OCI-LY7 (cell line): ENCODE measurements around the gene SERPINI1. TPM values are rescaled to one million over a fixed set of nuclear protein-coding genes. Genes with fewer than 3 reads are reported as not detected.

Experiments
- BruUV-seq: library from RNA; stranded (reverse); fragments of 400-500 nt; replicated peaks from 2 replicates; lab custom pipeline; 2021; lab: Mats Ljungman, UMichigan
- CTCF ChIA-PET: fragments of 300-600 bp; sonication (Branson Sonifier 250); formaldehyde crosslinking; loops from one replicate; lab custom pipeline; 2022; ENCODE audit warnings: antibody characterized with exemption; ENCODE audit not compliant: unreplicated experiment; lab: Charles Lee
- POLR2A ChIA-PET: fragments of 300-600 bp; sonication (Branson Sonifier 250); formaldehyde crosslinking; loops from one replicate; lab custom pipeline; 2022; ENCODE audit warnings: antibody characterized with exemption; lab: Charles Lee
- DNase-seq: peaks from one replicate; pipeline ENCODE4 v3.0.0-alpha.2; 2015; ENCODE audit warnings: low spot score
- H2AFZ ChIP-seq: fragments of 200-600 bp; sonication (generic), shearing (Covaris generic); 2 replicates; pipeline ENCODE4 v1.6.1; 2014; ENCODE audit warnings: mild to moderate bottlenecking, antibody characterized with exemption, low read length, moderate library complexity
- H3K27ac ChIP-seq: fragments of 200-600 bp; sonication (generic); 2 replicates; pipeline ENCODE4 v1.5.1; 2014; ENCODE audit warnings: mixed run types, low read depth, mild to moderate bottlenecking, moderate library complexity, low read length, inconsistent platforms; ENCODE audit not compliant: poor library complexity, severe bottlenecking
- H3K36me3 ChIP-seq: fragments of 200-600 bp; sonication (generic); 2 replicates; pipeline ENCODE4 v1.6.1; 2014; ENCODE audit warnings: mild to moderate bottlenecking, antibody characterized with exemption, low read length, moderate library complexity, mixed read lengths; ENCODE audit not compliant: insufficient read depth
- H3K4me1 ChIP-seq: fragments of 200-600 bp; sonication (generic); 2 replicates; pipeline ENCODE4 v1.5.1; 2014; ENCODE audit warnings: mild to moderate bottlenecking, low read length; ENCODE audit not compliant: insufficient read depth, poor library complexity, severe bottlenecking
- H3K4me2 ChIP-seq: fragments of 200-600 bp; sonication (generic); 2 replicates; pipeline ENCODE4 v1.6.1; 2014; ENCODE audit warnings: mild to moderate bottlenecking, low read length
- H3K4me3 ChIP-seq: fragments of 200-600 bp; sonication (generic); 2 replicates; pipeline ENCODE4 v1.5.1; 2014; ENCODE audit warnings: mild to moderate bottlenecking, low read depth, low read length; ENCODE audit not compliant: poor library complexity, severe bottlenecking
- H3K79me2 ChIP-seq: fragments of 200-600 bp; sonication (generic); 2 replicates; pipeline ENCODE4 v1.6.1; 2016; ENCODE audit warnings: low read depth, mild to moderate bottlenecking, low read length, moderate library complexity, mixed read lengths; ENCODE audit not compliant: insufficient read depth
- H3K9me2 ChIP-seq: fragments of 200-600 bp; sonication (generic); 2 replicates; pipeline ENCODE4 v1.6.1; 2016; ENCODE audit warnings: mild to moderate bottlenecking, low read length, mixed read lengths; ENCODE audit not compliant: insufficient read depth
- H3K9me3 ChIP-seq: fragments of 200-600 bp; sonication (generic); 2 replicates; pipeline ENCODE4 v1.6.1; 2014; ENCODE audit warnings: mild to moderate bottlenecking, mixed run types, low read length, mixed read lengths
- H4K20me1 ChIP-seq: fragments of 200-600 bp; sonication (generic); 2 replicates; pipeline ENCODE4 v1.6.1; 2014; ENCODE audit warnings: mild to moderate bottlenecking, antibody characterized with exemption, low read length, moderate library complexity, mixed read lengths; ENCODE audit not compliant: insufficient read depth
- EZH2phosphoT487 ChIP-seq: fragments of 200-600 bp; sonication (generic); IDR thresholded peaks from 2 replicates; pipeline ENCODE4 v1.6.1; 2018; ENCODE audit warnings: low read depth, borderline replicate concordance, mild to moderate bottlenecking, mixed run types, antibody characterized with exemption, low read length, moderate library complexity, mixed read lengths
- intact Hi-C: fragments of 100-400 bp; cut with micrococcal nuclease; formaldehyde crosslinking; loops from one replicate; pipeline ENCODE4 v1.10.0; 2022; ENCODE audit not compliant: unreplicated experiment
- total RNA-seq, 2 experiments: library from RNA; depleted of rRNA in 1 of 2; stranded (reverse); fragments of >200 nt in 1 of 2; shearing (Covaris generic) in 1 of 2; gene quantifications; 2 replicates each; pipeline ENCODE4 v1.2.3, GENCODE V29; 2014 to 2022
- TF ChIP-seq, protein P1 (sequence below): fragments of 200-600 bp; sonication (generic); conservative IDR thresholded peaks from 2 replicates; pipeline ENCODE4 v1.5.1; 2014; ENCODE audit warnings: mild to moderate bottlenecking, antibody characterized with exemption, low read length, moderate library complexity, mixed read lengths

Gene SERPINI1
- total RNA-seq, 2 experiments from 2014 or later: 9.0 to 12.9 TPM

DNA sequence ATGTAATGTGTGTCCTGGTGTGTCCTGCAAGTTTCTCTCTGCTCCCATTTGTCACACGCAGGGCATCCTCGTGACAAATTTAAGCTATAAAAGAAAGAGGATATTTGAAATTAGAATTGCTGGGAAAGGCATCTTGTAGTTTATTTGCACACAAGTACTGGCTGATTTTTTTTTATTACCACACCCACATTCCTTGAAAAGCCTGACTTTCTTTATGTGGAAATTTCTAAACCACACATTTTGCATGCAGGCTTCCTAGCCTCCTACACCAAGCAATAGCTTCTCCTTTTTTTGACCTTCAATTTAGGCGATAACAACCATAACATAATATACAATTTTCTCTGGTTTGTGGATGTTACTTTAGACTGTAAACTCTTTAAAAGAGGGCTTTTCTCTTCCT lies 126.1 kb downstream of the SERPINI1 start:
- no peaks in the 10 kb centered on the region for H3K9me3 ChIP-seq
- no peaks in the 10 kb centered on the region for H3K79me2 ChIP-seq
- no TSS peak for BruUV-seq
- H3K4me2 ChIP-seq: peak overlapping the region; percentile 44
- H3K27ac ChIP-seq: no peak overlapping the region
- intact Hi-C loops: no loop called here
- H3K4me3 ChIP-seq: no peak overlapping the region
- CTCF ChIA-PET: interaction anchor here (0.6 kb wide), 1 partner anchor 20 kb away, joined by 3 read pairs; no protein-coding TSS in a partner anchor
- no peak for DNase-seq
- H3K36me3 ChIP-seq: no peaks in the 10 kb centered on the region
- TF ChIP-seq, protein P1, sequence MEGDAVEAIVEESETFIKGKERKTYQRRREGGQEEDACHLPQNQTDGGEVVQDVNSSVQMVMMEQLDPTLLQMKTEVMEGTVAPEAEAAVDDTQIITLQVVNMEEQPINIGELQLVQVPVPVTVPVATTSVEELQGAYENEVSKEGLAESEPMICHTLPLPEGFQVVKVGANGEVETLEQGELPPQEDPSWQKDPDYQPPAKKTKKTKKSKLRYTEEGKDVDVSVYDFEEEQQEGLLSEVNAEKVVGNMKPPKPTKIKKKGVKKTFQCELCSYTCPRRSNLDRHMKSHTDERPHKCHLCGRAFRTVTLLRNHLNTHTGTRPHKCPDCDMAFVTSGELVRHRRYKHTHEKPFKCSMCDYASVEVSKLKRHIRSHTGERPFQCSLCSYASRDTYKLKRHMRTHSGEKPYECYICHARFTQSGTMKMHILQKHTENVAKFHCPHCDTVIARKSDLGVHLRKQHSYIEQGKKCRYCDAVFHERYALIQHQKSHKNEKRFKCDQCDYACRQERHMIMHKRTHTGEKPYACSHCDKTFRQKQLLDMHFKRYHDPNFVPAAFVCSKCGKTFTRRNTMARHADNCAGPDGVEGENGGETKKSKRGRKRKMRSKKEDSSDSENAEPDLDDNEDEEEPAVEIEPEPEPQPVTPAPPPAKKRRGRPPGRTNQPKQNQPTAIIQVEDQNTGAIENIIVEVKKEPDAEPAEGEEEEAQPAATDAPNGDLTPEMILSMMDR: no peak
- TF ChIP-seq EZH2phosphoT487: no peak
- no peaks in the 10 kb centered on the region for H3K9me2 ChIP-seq
- POLR2A ChIA-PET: interaction anchor here (0.6 to 1.9 kb wide), 5 partner anchors 9 to 121 kb away, joined by 3 to 9 read pairs (median 4); no protein-coding TSS in a partner anchor
- H4K20me1 ChIP-seq: no peaks in the 10 kb centered on the region
- H3K4me1 ChIP-seq: peaks cover 30% of the 10 kb centered on the region
- H2AFZ ChIP-seq: no peak overlapping the region

DNA sequence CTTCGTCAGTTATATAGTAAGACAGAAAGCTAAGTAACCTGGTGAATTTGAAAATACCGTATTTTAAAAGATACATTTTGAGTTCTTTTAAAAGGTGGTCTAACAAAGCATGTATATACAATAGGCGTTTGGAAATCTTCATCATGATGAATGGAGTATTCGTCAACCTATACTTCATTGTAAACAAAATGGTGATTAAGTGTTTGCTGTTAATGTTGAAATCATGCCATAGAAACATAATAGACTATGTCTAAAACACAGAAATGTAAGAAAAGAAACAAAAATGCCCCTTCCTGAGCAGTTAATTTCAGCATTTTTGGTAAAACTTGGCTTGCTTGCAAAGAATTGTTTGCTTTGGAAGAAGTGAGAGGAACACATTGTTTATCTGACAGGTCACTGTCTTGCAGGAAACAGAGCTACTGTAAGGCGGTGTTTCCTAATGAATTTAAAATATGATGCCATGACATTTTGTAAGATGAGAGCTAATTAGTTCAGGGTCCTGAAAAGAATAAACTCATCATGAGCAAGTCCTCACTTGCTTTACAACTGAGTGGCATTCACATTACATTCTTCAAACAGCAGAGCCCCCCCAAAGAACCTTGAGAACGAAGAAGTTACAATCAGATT lies 126.7 kb downstream of the SERPINI1 start:
- TF ChIP-seq EZH2phosphoT487: no peak
- TF ChIP-seq, protein P1: no peak
- Histone ChIP-seq H3K4me3 (no peak overlapping the region), H3K79me2 (no peaks in the 10 kb centered on the region), H3K4me2 (peak overlapping the region; percentile 44), H3K27ac (no peak overlapping the region), H3K9me2 (no peaks in the 10 kb centered on the region), H2AFZ (no peak overlapping the region), H3K4me1 (peaks cover 30% of the 10 kb centered on the region), H3K36me3 (no peaks in the 10 kb centered on the region), H4K20me1 (no peaks in the 10 kb centered on the region), H3K9me3 (no peaks in the 10 kb centered on the region)
- intact Hi-C loops: no loop called here
- CTCF ChIA-PET: interaction anchor here (0.6 kb wide), 1 partner anchor 20 kb away, joined by 3 read pairs; no protein-coding TSS in a partner anchor
- DNase-seq: no peak
- BruUV-seq: no TSS peak
- POLR2A ChIA-PET: interaction anchor here (0.6 to 1.5 kb wide), 7 partner anchors 9 to 1078 kb away, joined by 3 to 6 read pairs (median 4); no protein-coding TSS in a partner anchor
